GM11168 (cell line): Measurements from ENCODE around the gene CMKLR1.

Experiments used
- in situ Hi-C: fragments of 300-500 bp; cut with MboI; formaldehyde crosslinking; loops from one replicate; pipeline ENCODE4 v1.12.0; 2022; ENCODE audit warnings: low sequenced_read_pairs; ENCODE audit not compliant: unreplicated experiment

Gene CMKLR1

DNA sequence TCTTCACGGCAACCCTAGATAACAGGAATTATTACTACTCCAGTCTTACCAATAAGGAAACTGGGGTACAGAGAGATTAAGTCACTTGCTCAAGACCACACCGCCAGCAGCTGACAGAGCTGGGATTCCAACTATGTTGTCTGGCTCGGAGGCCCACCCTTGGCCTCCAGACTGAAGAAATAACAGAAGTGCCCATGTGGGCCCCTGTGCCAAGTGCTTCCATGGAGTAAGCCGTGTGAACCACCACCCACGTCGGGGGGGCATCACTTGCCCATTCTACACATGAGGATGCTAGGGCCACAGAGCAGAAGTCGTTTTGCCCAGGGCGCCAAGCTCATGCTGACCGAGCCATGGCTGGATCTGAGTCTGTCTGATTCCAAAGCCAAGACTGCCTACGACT is 926 bp upstream of the CMKLR1 start:
- in situ Hi-C loops: no loop called here

DNA sequence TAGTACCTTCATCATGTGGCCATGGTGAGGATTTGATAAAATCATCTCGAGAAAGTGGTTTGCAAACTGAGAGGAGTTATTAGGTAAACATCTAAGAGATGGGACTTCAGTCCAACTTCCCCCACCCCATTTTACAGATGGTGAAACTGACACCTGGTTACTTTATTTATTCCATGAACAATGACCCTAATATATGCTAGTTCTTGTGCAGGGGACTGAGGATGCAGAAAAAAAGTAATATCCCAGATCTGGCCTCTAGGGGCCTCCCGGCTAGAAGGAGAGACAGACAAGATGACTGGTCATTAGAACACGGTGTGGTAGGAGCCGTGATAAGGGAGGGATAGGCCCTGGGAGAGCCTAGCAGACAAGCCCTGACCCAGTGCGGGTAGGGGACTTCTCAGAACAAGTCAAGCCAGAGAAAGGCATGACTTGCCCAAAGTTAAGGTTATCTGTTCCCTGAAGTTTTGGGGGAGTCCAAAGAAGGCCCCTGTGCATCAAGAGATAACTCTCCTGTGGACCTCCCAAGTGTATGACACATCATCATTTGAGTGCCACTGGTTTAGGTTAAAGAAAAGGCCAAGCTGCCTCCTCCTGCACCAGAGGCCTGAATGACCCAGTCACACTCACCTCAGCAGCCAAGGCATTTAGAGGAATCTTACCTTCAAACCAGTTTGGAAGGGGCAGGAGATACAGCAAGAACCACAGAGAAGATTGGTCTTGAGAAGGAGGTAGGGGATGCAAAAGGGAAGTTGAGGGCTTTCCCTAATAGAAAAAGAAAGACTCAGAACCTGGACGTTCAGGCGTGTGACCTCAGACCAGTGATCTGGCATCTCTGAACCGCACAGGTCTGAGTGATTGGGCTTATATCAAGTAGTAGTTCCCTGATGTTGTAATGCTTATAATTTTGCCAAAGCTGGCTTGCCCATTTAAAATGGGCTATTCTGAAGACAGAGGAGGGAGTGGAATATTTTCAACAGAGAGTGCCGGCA is 1.6 kb downstream of the CMKLR1 start:
- in situ Hi-C loops: no loop called here

DNA sequence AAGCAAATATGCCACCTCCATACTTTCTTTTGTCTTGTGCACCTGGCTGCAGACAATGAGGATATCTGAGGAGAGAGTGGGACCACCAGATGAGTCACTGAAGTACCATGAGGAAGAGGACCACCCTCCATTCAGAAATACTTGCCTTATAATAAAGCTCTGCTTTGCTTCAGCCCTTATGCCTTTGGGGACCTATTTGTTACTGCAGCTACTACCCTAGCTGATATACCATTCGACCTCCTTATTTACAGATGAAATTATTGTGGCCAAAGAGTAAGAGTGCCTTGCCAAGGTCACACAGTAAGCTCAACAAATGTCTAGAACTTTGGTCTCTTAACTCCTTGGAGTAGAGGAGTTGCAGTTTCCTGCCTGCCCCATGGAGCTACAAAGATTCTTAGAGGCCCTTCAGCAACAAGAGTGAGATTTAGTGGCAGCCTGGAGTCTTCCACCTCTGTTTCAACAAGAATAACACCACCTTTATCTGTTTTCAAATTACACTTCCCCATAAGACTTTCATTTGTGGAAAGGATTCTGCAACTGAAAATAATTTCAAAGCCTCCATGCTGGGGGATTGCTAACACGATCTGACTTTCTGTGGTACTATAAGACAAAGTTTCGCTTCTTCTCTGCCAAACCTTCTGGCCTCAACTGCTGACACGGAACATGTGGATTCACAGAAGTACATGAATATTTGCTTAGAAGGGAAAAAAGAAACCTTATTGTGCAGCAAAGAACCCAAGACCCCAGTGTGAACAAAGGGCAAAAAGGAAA is 3.6 kb downstream of the CMKLR1 start:
- in situ Hi-C loops: no loop called here

DNA sequence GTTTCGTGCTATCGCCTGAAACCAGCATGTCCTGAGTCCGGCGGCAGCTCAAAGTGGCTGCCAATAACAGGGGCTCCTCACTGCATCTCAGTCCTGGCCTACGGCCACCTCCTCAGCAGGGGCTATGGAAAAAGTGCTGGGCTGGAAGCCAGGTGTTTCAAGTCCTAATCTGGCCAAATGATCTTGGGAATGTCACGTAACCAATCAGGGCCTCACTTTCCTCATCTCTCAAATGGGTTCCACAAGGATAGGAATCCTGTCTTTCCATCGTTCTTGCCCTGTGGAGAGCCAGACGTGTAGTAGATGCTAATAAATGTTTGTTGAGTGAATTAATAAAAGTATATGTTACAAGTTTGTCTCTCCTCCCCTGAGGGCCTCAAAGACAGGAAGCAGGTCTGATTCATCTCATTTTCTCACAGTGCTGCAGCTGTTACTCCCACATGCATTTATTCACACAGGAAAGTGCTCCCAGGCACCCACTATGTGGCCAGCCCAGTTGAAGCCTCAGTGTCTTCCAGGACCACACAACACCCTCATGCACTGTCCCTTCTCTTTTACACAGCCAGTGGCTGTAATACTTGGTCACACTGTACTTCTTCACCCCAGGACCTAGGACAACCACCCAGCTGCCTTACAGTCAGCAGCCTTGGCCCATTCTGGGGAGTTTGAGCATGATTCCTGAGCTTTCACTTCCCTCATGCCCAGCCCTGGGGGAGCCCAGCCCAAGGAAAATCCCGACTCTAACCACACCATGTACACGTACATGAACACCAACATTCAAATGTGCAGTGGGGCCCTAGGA is 5.0 kb downstream of the CMKLR1 start:
- in situ Hi-C loops: no loop called here

DNA sequence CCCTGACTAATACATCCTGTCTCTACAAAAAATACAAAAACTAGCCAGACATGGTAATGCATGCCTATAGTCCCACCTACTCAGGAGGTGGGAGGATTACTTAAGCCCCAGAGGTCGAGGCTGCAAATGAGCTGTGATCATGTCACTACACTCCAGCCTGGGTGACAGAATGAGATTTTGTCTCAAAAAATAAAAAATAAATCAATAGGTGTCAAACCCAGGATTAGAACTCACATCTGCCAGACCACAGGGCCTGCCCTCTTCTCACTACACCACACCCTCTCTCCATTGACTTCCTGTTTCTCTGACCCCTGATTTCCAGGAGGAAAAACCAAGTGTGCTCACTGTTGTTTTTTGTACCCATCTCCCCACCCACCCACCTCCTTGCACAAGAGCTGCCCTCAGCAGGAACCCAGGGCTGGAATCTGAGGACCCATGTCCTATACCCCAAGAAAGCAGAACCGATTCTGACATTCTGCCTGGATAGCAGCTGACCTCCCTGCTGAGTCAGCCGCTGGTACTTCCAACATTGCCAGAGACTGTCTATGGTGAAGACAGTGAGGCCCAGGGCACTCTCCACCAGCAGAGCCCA is 6.2 kb downstream of the CMKLR1 start:
- in situ Hi-C loops: no loop called here

DNA sequence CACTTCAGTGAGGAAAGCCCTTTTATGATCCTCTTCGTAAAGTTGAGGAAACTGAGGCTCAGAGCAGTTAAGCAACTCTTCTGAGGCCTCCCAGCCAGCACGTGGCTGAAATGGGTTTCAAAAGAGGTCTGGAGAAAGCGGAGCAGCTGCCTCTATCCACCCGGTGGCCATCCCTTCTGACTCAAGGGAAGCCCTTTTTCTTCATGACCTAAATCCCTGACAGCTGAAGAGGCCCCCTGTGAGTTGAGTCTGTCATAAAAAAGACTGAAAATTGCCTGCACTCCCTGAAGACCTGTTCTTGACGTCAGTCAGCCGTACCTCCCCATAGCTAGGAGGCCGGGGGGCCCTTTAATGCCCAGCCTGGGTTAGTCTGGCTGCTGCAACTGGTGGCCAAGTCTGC is 10.7 kb downstream of the CMKLR1 start:
- in situ Hi-C loops: no loop called here

DNA sequence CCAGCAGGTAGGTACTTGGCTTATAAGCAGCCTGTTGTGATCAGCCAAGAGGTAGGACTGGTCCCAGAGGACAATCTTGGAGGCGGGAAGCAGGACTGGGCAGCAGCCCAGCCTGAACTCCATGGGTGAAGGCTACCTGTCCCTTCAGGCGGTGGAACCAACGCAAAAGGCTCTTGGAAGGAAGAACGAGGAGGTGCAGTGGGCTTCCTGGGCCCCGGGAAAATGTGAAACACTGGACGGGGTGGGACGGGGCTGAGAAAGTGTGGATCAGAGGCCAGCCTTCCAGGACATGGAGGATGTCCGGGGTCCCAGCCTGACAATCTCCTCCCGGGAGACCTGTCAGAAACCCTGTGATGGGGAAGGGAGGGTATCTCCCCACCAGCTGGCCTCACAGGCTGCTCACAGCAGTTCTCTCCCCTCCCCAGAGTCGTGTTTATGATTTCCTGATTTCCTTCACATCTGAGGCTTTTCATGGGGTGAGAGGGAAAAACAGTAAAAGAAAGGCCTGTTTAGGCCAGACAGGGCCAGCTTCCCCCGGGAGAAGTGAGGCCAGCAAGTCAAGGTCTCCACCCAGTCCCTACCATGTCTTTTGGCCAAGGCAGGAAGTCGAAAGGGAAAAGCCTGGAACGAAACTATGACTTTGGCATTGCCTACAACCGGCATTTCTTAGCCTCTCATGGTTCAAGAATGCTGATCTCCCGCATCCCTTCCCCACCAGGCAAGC is 11.3 kb downstream of the CMKLR1 start:
- in situ Hi-C loops: no loop called here

DNA sequence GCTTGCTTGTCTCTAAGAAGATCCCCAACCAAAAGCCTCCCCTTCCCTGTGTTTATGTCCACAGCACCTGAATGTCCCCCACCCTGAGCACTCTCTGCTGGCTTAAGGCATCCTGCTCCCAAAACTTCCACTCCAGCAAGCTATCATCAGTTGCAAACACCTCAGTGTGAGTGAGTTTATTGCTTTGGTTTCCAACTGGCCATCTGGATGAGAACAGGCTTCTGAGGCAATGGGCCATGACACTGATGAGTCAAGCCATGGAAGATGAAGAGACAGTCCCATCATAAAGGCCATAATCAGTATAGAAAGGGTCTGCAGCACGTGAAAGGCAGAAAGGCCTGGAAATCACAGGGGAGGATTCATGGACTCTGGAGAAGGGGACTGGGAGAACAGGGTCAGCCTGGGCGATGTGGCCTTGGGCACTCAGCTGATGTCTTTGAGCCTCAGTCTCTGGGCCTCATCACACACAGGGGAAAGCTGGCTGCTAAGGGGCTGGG is 12.8 kb downstream of the CMKLR1 start:
- in situ Hi-C loops: no loop called here

DNA sequence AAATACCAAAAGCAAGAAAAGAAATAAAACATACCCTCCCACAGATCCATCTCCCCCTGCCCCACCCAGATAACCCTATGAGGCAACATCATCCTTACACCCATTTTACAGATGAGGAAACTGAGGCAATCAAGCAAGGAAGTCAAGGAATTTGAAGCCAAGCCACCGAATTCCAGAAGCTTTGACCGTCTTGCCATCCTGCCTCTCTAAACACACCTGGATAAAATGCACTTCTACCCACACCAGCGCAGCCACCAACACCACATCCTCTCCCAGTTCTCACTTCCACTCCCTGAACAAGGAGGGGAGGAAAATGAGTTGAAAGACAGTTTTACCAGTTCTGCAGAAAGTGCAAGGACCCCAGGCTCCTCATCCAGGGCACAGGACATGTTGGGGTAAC is 13.6 kb downstream of the CMKLR1 start:
- in situ Hi-C loops: no loop called here

DNA sequence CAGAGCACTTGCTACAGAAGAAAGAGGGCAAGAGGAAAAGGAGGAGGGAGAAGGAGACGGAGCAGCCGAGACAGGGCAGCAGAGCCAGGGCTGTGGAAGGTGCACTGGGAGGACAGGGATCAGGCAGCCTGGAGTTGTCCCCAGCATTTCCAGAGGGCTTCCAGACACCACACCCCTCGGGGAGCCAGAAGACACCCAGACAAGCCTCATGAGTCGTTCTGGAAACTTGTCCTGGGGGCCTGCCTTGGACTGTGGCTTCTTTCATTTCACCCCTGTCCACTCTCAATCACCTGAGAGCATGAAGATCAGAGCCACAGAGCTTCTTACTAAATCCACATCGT is 14.1 kb downstream of the CMKLR1 start:
- in situ Hi-C loops: no loop called here

DNA sequence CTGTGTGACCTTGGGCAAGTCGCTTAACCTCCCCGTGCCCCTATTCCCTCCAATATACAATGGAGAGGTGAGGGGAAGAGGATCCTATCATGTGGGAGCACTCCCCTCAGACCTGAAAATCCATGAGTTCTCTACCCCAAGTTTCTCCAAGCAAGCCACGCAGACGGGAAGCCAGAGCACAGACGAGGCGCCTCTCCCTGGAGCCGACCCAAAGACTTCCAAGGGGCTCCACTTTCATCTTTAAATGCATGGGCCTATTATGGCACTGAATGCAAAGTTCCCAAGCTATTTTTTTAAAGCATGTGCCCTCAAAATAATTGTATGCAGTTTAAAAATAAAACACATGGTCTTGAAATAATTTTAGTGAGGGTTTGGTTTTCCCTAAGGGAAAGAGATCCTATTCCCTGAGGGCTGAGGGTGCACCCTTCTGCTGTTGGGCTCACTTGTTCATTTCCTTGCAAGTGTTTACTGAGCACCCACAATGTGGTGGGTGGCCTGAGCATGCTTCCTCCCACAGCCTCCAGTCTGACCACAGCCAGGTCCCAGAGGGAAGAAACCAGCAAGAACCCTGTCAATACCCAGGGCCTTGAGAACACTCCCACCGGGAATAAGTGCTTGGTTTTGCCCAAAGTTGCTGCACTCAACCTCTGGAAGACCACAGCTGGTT is 14.6 kb downstream of the CMKLR1 start:
- in situ Hi-C loops: no loop called here

DNA sequence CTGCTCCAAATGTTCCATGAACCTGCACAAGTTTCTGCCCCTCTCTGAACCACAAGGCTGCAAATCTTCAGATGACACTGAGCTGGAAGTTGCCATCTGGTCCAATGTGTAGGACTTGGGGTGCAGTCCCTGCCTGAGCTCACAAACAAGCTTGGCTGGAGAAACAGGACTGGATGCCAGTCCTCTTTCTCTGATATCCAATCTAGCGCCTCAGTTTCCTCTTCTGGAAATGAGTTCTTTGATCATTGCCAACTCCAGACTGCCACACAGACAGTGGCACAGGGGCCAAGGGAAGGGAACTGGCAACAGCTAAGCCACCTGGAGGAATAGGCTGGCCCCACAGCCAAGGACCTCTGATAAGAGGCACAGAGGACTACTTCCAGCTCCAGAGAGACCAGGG is 15.5 kb downstream of the CMKLR1 start:
- in situ Hi-C loops: no loop called here

DNA sequence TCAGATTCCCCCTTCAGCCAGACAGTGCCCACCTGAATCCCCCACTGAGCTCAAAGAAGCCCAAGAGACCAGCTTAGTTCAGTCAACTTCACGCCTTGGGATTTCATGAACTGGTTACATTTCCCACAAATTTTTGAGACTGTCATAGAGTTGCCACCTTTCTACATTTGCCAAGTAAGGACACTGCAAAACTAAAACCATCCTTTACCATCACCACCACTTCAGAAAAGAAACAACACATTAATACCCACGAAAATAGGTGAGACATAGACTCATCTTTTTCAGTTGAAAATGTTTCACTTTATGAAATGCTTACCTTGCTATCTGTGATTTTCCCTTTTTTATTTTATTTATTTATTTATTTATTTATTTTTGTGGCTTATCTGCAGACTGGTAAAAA is 16.1 kb downstream of the CMKLR1 start:
- in situ Hi-C loops: no loop called here

DNA sequence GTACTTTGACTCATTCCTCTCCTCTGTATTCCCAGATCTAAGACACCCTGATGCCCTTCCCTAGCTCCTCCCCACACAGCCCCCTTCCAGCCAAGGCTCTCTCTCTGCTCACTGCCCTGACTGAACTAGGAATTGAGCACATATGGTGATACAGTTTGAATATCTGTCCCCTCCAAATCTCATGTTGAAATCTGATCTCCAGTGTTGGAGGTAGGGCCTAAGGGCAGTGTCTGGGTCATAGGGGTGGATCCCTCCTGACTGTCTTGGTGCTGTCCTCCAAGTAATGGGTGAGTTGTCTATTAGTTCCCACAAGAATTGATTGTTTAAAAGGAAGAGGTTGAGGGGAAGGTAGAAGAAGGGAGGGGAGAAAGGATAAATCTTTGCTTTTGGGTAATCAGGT is 17.4 kb downstream of the CMKLR1 start:
- in situ Hi-C loops: no loop called here

DNA sequence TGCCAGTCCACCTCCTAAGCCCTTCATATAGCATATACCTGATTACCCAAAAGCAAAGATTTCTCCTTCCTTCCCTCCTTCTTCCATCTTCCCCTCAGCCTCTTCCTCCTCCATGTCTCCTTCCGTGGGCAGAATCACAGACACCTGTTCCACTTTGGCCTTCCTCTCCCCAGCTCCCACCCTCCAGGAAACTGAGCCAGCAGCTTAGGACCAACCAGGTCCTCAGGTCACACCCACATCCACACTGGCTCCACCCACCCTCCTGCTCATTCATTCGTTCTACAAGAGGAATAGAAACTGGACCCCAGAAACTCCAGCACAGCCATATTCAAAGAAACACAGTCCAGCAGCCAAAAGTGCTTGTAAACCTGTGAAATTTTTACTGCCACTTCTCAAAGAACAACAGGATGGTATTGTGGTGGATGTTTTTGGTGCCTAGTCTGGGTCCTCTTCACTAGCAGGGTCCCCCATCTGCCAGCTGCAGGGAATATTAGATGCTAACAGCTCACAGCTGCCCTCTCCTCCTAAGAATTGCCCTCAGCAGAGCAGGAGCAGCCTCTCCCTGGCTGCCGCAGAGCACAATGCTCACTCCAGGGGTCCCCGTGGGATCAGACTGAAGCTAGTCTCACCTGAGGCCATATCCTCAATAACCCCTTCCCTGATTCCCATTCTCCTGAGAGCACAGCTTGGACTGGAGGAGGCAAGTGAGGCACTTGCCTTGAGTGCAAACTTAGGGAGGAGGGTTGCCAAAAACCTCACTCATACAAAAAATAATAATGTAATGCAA is 18.4 kb downstream of the CMKLR1 start:
- in situ Hi-C loops: no loop called here

DNA sequence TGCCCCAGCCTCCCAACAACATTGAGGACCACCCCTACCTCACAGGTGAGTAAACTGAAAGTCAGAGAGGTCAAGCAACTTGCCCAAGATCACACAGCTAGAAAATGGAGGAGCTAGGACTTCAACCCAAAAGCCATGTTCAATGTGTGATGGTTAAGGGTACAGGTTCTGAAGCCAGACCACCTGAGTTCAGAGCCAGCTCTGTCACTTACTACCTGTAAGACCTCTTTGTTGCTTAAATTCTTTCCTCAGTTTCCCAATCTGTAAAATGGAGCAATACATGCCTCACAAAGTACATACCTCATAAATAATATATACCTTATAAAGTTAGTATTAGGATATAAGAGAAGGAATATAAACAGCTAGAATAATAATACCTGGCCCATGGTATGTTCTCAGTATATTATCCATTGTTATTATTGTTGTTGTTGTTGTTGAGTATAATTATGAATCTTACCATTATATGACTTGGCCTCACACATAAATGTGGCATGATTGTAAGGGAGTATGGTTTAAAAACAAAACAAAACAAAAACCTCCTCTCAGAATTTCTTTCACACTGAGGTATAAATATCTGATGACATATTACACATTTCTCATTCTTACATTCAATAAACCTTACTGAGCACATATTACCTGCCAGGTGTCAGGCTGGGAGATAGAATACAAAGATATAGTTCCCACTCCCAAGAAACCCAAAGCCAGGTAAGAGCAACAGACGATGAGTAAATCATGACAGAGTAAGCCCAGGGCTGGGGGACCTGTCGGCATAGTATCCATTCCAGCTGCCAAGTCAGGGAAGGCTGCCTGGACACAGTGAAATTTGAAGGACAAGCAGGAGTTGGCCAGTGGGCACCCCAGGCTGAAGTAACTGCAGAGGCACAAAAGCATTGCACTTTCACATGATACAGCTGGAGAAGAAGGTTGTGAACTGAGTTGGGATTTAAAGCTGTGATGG is 19.6 kb downstream of the CMKLR1 start:
- in situ Hi-C loops: no loop called here
